Osteoblast (primary cell): ENCODE measurements around the gene EVC2. TPM values are rescaled to one million over a fixed set of nuclear protein-coding genes. Genes with fewer than 3 reads are reported as not detected.

Experiments used
- DNase-seq: peaks from one replicate; pipeline ENCODE4 v3.0.0; 2011; ENCODE audit warnings: low spot score, mixed read lengths; ENCODE audit not compliant: insufficient read length; ENCODE audit errors: missing footprints
- H2AFZ ChIP-seq: 2 replicates; pipeline ENCODE4 v1.6.0; 2011; ENCODE audit warnings: mild to moderate bottlenecking, low read length
- H3K27ac ChIP-seq: 2 replicates; pipeline ENCODE4 v1.5.1; 2011; ENCODE audit warnings: mild to moderate bottlenecking, low read depth, low read length, moderate library complexity
- H3K27me3 ChIP-seq: 2 replicates; pipeline ENCODE4 v1.6.0; 2012; ENCODE audit warnings: mild to moderate bottlenecking, control low read depth, inconsistent platforms, low read length, moderate library complexity; ENCODE audit not compliant: insufficient read depth
- H3K36me3 ChIP-seq: 2 replicates; pipeline ENCODE4 v1.5.1; 2011; ENCODE audit warnings: mild to moderate bottlenecking, low read length, control low read depth, moderate library complexity; ENCODE audit not compliant: insufficient read depth
- H3K4me1 ChIP-seq: 2 replicates; pipeline ENCODE4 v1.5.1; 2011; ENCODE audit warnings: mild to moderate bottlenecking, low read length, control low read depth, moderate library complexity; ENCODE audit not compliant: insufficient read depth
- H3K4me2 ChIP-seq: 2 replicates; pipeline ENCODE4 v1.6.0; 2011; ENCODE audit warnings: mild to moderate bottlenecking, low read length; ENCODE audit not compliant: insufficient read depth
- H3K4me3 ChIP-seq: fragments of 200-600 bp; sonication (generic); 3 replicates; pipeline ENCODE4 v1.5.1; 2012; ENCODE audit warnings: mild to moderate bottlenecking, low read length, inconsistent platforms; ENCODE audit not compliant: insufficient read depth
- H3K79me2 ChIP-seq: 2 replicates; pipeline ENCODE4 v1.6.0; 2012; ENCODE audit warnings: mild to moderate bottlenecking, low read length, control low read depth, inconsistent platforms; ENCODE audit not compliant: insufficient read depth
- H3K9me3 ChIP-seq: 2 replicates; pipeline ENCODE4 v1.5.1; 2011; ENCODE audit warnings: low read depth, low read length, control low read depth
- H4K20me1 ChIP-seq: 2 replicates; pipeline ENCODE4 v1.6.0; 2012; ENCODE audit warnings: mild to moderate bottlenecking, low read length, control low read depth; ENCODE audit not compliant: insufficient read depth
- total RNA-seq: library from RNA; depleted of rRNA; stranded (reverse); fragments of >200 nt; gene quantifications from 2 replicates; pipeline ENCODE4 v1.2.3, GENCODE V29; 2012
- TF ChIP-seq, protein P1 (sequence below): IDR thresholded peaks from 2 replicates; pipeline ENCODE4 v1.5.1; 2011; ENCODE audit warnings: mild to moderate bottlenecking, low read depth, low read length, moderate library complexity; ENCODE audit errors: extremely low read depth

Gene EVC2
- total RNA-seq, 1 donor, result 19.2 TPM

DNA sequence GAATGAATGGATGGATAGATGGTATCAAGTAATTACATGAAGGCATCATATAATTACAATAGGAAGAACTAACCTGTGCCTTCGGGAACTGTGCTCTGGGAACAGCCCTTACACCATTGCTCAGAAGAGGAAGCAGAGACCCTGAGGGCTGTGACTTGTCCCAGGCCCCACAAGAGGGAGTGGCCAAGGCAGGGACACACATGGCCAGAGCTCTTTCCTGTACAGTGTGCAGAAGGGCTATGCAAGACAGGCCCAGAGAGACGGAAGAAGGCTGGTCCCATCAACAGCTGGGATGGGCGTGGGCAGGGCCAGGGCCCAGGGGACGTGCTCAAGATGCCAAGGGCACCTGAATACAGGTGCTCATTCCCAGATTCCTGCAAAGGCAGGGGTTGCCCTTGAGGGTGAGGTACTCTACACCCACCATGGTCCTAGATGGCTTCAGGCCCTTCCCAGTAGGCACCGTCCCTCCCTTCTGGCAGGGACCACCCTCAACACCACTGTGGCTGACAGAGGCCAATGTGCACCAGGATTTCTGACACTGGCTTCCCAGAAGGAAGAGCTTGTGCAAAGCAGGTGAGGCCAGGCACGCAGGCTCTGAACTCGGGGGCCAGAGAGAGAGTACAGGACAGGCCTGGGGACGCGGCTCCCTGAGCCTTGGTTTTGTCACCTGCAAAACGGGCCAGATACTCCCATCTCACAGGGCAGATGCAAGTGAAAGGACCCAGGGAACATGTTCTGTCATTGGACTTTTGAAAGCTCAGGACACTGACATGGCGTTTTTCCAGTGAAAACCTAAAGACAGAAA lies 1.7 kb downstream of the EVC2 start:
- H2AFZ ChIP-seq, result no peak overlapping the region
- H3K4me2 ChIP-seq, result peak overlapping the region; percentile 91
- peak overlapping the region; percentile 87 for H3K4me3 ChIP-seq
- peaks cover 5% of the 10 kb centered on the region for H3K36me3 ChIP-seq
- peaks cover 20% of the 10 kb centered on the region for H4K20me1 ChIP-seq
- peaks cover 54% of the 10 kb centered on the region for H3K79me2 ChIP-seq
- no peak overlapping the region for H3K27ac ChIP-seq
- H3K27me3 ChIP-seq, result no peaks in the 10 kb centered on the region
- TF ChIP-seq, protein P1, sequence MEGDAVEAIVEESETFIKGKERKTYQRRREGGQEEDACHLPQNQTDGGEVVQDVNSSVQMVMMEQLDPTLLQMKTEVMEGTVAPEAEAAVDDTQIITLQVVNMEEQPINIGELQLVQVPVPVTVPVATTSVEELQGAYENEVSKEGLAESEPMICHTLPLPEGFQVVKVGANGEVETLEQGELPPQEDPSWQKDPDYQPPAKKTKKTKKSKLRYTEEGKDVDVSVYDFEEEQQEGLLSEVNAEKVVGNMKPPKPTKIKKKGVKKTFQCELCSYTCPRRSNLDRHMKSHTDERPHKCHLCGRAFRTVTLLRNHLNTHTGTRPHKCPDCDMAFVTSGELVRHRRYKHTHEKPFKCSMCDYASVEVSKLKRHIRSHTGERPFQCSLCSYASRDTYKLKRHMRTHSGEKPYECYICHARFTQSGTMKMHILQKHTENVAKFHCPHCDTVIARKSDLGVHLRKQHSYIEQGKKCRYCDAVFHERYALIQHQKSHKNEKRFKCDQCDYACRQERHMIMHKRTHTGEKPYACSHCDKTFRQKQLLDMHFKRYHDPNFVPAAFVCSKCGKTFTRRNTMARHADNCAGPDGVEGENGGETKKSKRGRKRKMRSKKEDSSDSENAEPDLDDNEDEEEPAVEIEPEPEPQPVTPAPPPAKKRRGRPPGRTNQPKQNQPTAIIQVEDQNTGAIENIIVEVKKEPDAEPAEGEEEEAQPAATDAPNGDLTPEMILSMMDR, result no peak
- DNase-seq, result no peak
- H3K4me1 ChIP-seq, result peaks cover 23% of the 10 kb centered on the region
- no peaks in the 10 kb centered on the region for H3K9me3 ChIP-seq

DNA sequence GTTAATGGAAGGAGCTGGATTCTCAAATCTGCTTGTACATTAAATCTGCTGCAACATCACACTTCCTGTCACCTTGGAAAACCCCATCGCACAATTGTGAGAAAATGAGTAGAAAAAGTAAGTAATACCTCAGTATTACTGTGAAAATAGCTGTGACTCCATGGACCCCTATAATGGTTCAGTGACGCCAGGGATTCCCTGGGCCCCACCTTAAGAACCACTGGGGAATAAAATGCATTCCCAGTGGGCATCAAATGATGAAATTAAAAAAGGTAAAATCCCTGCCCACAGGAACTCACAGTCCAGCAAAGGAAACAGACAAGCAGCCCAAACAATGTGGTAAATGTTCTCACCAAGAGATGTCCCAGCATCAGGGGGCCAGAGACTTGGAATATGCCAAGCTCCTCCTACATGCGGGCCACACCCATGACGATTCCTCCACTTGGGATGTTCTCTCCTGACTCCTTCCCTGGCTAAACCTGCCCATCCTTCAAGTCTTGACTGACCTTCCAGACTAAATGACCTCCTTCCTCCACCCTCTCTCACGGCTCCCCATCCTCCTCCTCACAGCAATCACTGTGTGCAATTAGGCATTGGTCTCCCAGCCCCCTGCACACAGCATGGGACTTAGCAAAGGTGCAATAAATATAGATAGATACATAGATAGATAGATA lies 2.6 kb downstream of the EVC2 start:
- H2AFZ ChIP-seq, result no peak overlapping the region
- H3K4me2 ChIP-seq, result no peak overlapping the region
- H3K4me1 ChIP-seq, result peaks cover 20% of the 10 kb centered on the region
- H4K20me1 ChIP-seq, result peaks cover 21% of the 10 kb centered on the region
- H3K36me3 ChIP-seq, result peaks cover 5% of the 10 kb centered on the region
- no peak overlapping the region for H3K27ac ChIP-seq
- H3K9me3 ChIP-seq, result no peaks in the 10 kb centered on the region
- TF ChIP-seq, protein P1, result no peak
- DNase-seq, result no peak
- H3K79me2 ChIP-seq, result peaks cover 61% of the 10 kb centered on the region
- H3K27me3 ChIP-seq, result no peaks in the 10 kb centered on the region
- H3K4me3 ChIP-seq, result no peak overlapping the region

DNA sequence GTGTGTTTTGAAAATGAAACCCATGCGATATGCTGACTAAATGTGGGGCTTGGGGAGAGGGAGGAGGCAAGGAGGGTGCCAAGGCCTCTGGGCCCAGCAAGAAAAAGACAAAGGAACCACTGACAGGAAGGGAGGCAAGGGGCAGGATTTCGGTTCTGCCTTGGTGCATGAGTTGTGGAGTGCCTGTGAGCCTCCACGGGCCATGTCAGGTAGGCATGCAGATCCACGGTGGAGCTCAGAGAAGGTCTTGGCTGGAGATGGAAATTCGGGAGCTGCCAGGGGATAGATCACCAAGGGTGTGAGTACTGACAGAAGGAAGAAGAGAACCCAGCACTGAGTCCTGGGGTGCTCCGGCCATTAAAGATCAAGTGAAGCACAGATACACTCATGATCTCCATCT lies 4.1 kb downstream of the EVC2 start:
- H3K9me3 ChIP-seq, result no peaks in the 10 kb centered on the region
- H3K79me2 ChIP-seq, result peaks cover 68% of the 10 kb centered on the region
- TF ChIP-seq, protein P1, result no peak

DNA sequence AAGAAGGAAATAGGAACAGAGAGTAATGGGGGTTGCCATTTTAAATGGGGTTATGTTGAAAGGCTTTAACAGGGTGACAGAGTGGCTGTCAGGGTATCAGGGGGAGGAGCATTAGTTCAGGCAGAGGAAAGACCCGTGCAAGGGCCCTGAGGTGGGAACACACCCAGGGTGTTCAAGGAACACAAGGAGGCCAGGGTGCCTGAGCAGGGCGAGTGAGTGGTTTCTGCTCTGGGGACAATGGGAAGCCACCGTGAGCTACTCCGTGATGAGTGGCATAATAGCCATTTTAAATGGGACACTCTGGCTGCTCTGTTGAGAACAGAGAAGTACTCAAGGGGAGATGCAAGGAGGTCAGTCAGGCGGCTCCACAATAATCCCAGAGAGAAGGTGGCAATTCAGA lies 4.5 kb downstream of the EVC2 start:
- DNase-seq, result no peak
- no peaks in the 10 kb centered on the region for H3K27me3 ChIP-seq
- TF ChIP-seq, protein P1, result no peak
- no peak overlapping the region for H3K27ac ChIP-seq
- peaks cover 28% of the 10 kb centered on the region for H4K20me1 ChIP-seq
- H2AFZ ChIP-seq, result no peak overlapping the region
- H3K4me3 ChIP-seq, result no peak overlapping the region
- H3K4me1 ChIP-seq, result peaks cover 14% of the 10 kb centered on the region
- no peak overlapping the region for H3K4me2 ChIP-seq
- peaks cover 15% of the 10 kb centered on the region for H3K36me3 ChIP-seq
- peaks cover 70% of the 10 kb centered on the region for H3K79me2 ChIP-seq
- no peaks in the 10 kb centered on the region for H3K9me3 ChIP-seq

More for the DNA sequence above, 4.1 kb downstream of the EVC2 start:
- H3K4me3 ChIP-seq, result no peak overlapping the region
- no peak for DNase-seq
- H4K20me1 ChIP-seq, result peaks cover 28% of the 10 kb centered on the region
- H3K4me2 ChIP-seq, result no peak overlapping the region
- H3K27ac ChIP-seq, result no peak overlapping the region
- H2AFZ ChIP-seq, result no peak overlapping the region
- H3K27me3 ChIP-seq, result no peaks in the 10 kb centered on the region
- H3K4me1 ChIP-seq, result peaks cover 14% of the 10 kb centered on the region
- peaks cover 11% of the 10 kb centered on the region for H3K36me3 ChIP-seq
